Tibial nerve (tissue), 3 donors: Measurements from ENCODE around the gene PUM1.

Source experiments
- CTCF ChIP-seq, 5 experiments: fragments of 200-600 bp in 3 of 5; fragments of 450-650 bp in 2 of 5; sonication (generic) in 3 of 5; IDR thresholded peaks; one replicate each; pipeline ENCODE4 v1.5.1; 2016 to 2019; ENCODE audit warnings: antibody characterized with exemption in 5 of 5, mild to moderate bottlenecking in 3 of 5, moderate library complexity in 2 of 5
- POLR2A ChIP-seq, 2 donors: fragments of 450-650 bp; IDR thresholded peaks; one replicate each; pipeline ENCODE4 v1.6.1; 2017; ENCODE audit warnings: antibody characterized with exemption in 2 of 2, mild to moderate bottlenecking in 2 of 2, moderate library complexity in 2 of 2

GRCh38 chr1:31110846-31111245, 45.3 kb upstream of the PUM1 start:
- TF ChIP-seq POLR2A (IDR thresholded peaks at IDR 0.05) (no peak), CTCF (IDR thresholded peaks at IDR 0.05) (no peak)
